OCI-LY7 (cell line): ENCODE results near the gene CIB4. TPM values are rescaled to one million over a fixed set of nuclear protein-coding genes. Genes with fewer than 3 reads are reported as not detected.
A peak's percentile ranks its signal among the peaks of the same experiment; 100 is the strongest.

Experiments used
- Bru-seq: library from RNA; stranded (reverse); fragments of 400-500 nt; gene quantifications from one replicate; lab custom pipeline; 2021; lab: Mats Ljungman, UMichigan
- BruChase-seq, 2 experiments: library from RNA; stranded (reverse); fragments of 400-500 nt; gene quantifications; one replicate each; lab custom pipeline; 2021; lab: Mats Ljungman, UMichigan
- BruUV-seq: library from RNA; stranded (reverse); fragments of 400-500 nt; replicated peaks from 2 replicates; lab custom pipeline; 2021; lab: Mats Ljungman, UMichigan
- CTCF ChIA-PET: fragments of 300-600 bp; sonication (Branson Sonifier 250); formaldehyde crosslinking; loops from one replicate; lab custom pipeline; 2022; ENCODE audit warnings: antibody characterized with exemption; ENCODE audit not compliant: unreplicated experiment; lab: Charles Lee
- POLR2A ChIA-PET: fragments of 300-600 bp; sonication (Branson Sonifier 250); formaldehyde crosslinking; loops from one replicate; lab custom pipeline; 2022; ENCODE audit warnings: antibody characterized with exemption; lab: Charles Lee
- DNase-seq: peaks from one replicate; pipeline ENCODE4 v3.0.0-alpha.2; 2015; ENCODE audit warnings: low spot score
- H2AFZ ChIP-seq: fragments of 200-600 bp; sonication (generic), shearing (Covaris generic); 2 replicates; pipeline ENCODE4 v1.6.1; 2014; ENCODE audit warnings: mild to moderate bottlenecking, antibody characterized with exemption, low read length, moderate library complexity
- H3K27ac ChIP-seq: fragments of 200-600 bp; sonication (generic); 2 replicates; pipeline ENCODE4 v1.5.1; 2014; ENCODE audit warnings: mixed run types, low read depth, mild to moderate bottlenecking, moderate library complexity, low read length, inconsistent platforms; ENCODE audit not compliant: poor library complexity, severe bottlenecking
- H3K36me3 ChIP-seq: fragments of 200-600 bp; sonication (generic); 2 replicates; pipeline ENCODE4 v1.6.1; 2014; ENCODE audit warnings: mild to moderate bottlenecking, antibody characterized with exemption, low read length, moderate library complexity, mixed read lengths; ENCODE audit not compliant: insufficient read depth
- H3K4me1 ChIP-seq: fragments of 200-600 bp; sonication (generic); 2 replicates; pipeline ENCODE4 v1.5.1; 2014; ENCODE audit warnings: mild to moderate bottlenecking, low read length; ENCODE audit not compliant: insufficient read depth, poor library complexity, severe bottlenecking
- H3K4me2 ChIP-seq: fragments of 200-600 bp; sonication (generic); 2 replicates; pipeline ENCODE4 v1.6.1; 2014; ENCODE audit warnings: mild to moderate bottlenecking, low read length
- H3K4me3 ChIP-seq: fragments of 200-600 bp; sonication (generic); 2 replicates; pipeline ENCODE4 v1.5.1; 2014; ENCODE audit warnings: mild to moderate bottlenecking, low read depth, low read length; ENCODE audit not compliant: poor library complexity, severe bottlenecking
- H3K79me2 ChIP-seq: fragments of 200-600 bp; sonication (generic); 2 replicates; pipeline ENCODE4 v1.6.1; 2016; ENCODE audit warnings: low read depth, mild to moderate bottlenecking, low read length, moderate library complexity, mixed read lengths; ENCODE audit not compliant: insufficient read depth
- H3K9me2 ChIP-seq: fragments of 200-600 bp; sonication (generic); 2 replicates; pipeline ENCODE4 v1.6.1; 2016; ENCODE audit warnings: mild to moderate bottlenecking, low read length, mixed read lengths; ENCODE audit not compliant: insufficient read depth
- H3K9me3 ChIP-seq: fragments of 200-600 bp; sonication (generic); 2 replicates; pipeline ENCODE4 v1.6.1; 2014; ENCODE audit warnings: mild to moderate bottlenecking, mixed run types, low read length, mixed read lengths
- H4K20me1 ChIP-seq: fragments of 200-600 bp; sonication (generic); 2 replicates; pipeline ENCODE4 v1.6.1; 2014; ENCODE audit warnings: mild to moderate bottlenecking, antibody characterized with exemption, low read length, moderate library complexity, mixed read lengths; ENCODE audit not compliant: insufficient read depth
- CTCF ChIP-seq: fragments of 200-600 bp; sonication (generic); conservative IDR thresholded peaks from 2 replicates; pipeline ENCODE4 v1.5.1; 2014; ENCODE audit warnings: mild to moderate bottlenecking, antibody characterized with exemption, low read length, moderate library complexity, mixed read lengths
- EZH2phosphoT487 ChIP-seq: fragments of 200-600 bp; sonication (generic); IDR thresholded peaks from 2 replicates; pipeline ENCODE4 v1.6.1; 2018; ENCODE audit warnings: low read depth, borderline replicate concordance, mild to moderate bottlenecking, mixed run types, antibody characterized with exemption, low read length, moderate library complexity, mixed read lengths
- intact Hi-C: fragments of 100-400 bp; cut with micrococcal nuclease; formaldehyde crosslinking; loops from one replicate; pipeline ENCODE4 v1.10.0; 2022; ENCODE audit not compliant: unreplicated experiment
- long read RNA-seq: library from polyadenylated mRNA; stranded (forward); transcript quantifications from one replicate; pipeline ENCODE4 v2.0.0, GENCODE V29; 2022
- total RNA-seq, 2 experiments: library from RNA; depleted of rRNA in 1 of 2; stranded (reverse); fragments of >200 nt in 1 of 2; shearing (Covaris generic) in 1 of 2; gene quantifications; 2 replicates each; pipeline ENCODE4 v1.2.3, GENCODE V29; 2014 to 2022

The CIB4 gene
- total RNA-seq (2014; rRNA removed; shearing (Covaris generic)) (not detected in 2 replicates), total RNA-seq (2022) (not detected in 2 replicates), Bru-seq, nascent RNA (not detected), BruChase-seq, experiment 1, labeled RNA remaining after a 6-hour chase (percentile 3 among the genes with signal in this experiment), BruChase-seq, experiment 2, labeled RNA remaining after a 2-hour chase (not detected)
- long read RNA-seq, result 0 reads

DNA sequence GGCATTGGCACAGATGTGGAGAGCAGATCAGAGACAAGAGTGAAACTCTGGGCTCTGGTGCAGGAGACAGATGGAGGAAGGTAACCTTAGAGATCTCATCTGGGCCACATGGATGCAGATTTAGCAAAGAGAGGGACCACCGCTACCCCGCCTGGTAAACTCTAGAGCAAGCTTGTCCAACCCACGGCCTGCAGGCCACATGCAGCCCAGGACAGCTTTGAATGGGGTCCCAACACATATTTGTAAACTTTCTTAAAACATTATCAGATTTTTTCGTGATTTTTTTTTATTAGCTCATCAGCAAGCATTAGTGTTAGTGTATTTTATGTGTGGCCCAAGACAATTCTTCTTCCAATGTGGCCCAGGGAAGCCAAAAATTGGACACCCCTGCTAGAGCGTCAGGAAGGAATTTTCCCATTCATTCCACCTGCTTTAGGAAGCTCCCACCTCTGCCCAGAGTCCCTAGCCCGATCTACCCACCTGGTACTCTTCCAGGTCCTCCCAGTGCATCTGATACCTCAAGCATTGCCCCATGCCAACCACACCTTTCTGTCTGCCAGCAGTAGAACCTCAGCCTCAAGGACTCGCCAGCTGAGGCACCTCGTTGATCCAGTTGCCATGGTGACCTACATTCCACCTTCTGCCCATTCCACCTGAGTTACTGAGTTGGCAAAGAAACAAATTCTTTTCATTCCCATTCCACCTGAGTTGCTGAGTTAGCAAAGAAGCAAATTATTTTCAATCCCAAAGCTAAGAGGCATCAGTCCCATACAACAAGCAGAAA, at the start of gene CIB4:
Gene CIB4, minus strand, starts transcription at position 586 of the 784 bp plus-strand sequence. Its CDS starts 52 bp downstream, at position 534.
- DNase-seq, result no peak
- H3K27ac ChIP-seq, result no peak within 1 kb of the TSS
- BruUV-seq, result no TSS peak
- intact Hi-C loops, result no loop called here
- no peaks in the 10 kb centered on the region for H4K20me1 ChIP-seq
- TF ChIP-seq CTCF (no peak), EZH2phosphoT487 (no peak)
- no peaks in the 10 kb centered on the region for H3K9me3 ChIP-seq
- H3K4me1 ChIP-seq, result no peaks in the 10 kb centered on the region
- no peaks in the 10 kb centered on the region for H3K36me3 ChIP-seq
- no peaks in the 10 kb centered on the region for H3K79me2 ChIP-seq
- H3K4me3 ChIP-seq, result no peak within 1 kb of the TSS
- H2AFZ ChIP-seq, result no peak within 1 kb of the TSS
- POLR2A ChIA-PET, result interaction anchor here (1.5 kb wide), 1 partner anchor 44 kb away, joined by 4 read pairs; no protein-coding TSS in a partner anchor
- CTCF ChIA-PET, result no interaction called here
- no peak within 1 kb of the TSS for H3K4me2 ChIP-seq
- H3K9me2 ChIP-seq, result no peaks in the 10 kb centered on the region

DNA sequence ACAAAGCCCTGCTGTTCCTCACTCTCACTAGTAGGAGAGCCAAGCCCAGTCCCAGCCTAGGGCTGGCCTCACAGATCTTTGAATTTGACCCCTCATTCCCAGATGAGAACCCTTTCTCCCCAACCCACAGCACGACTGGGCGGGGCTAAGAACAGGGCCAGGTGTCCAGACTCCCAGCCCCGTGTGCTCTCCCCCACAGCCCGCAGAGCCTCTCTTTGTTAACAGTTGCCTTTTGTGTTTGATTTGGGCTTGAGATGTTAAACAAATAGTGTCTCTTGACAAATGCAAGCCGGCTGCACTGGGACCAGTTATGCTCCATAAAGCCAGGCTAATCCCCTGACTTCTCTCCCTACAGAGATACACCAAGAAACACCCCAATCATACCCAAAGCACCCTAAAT, 46.6 kb upstream of the CIB4 start:
- no TSS peak for BruUV-seq
- ChIA-PET CTCF (no interaction called here), POLR2A (no interaction called here)
- Histone ChIP-seq H4K20me1 (no peaks in the 10 kb centered on the region), H3K4me3 (no peak overlapping the region), H3K4me1 (no peaks in the 10 kb centered on the region), H3K27ac (no peak overlapping the region), H3K9me3 (no peaks in the 10 kb centered on the region), H3K4me2 (no peak overlapping the region), H3K36me3 (no peaks in the 10 kb centered on the region), H3K9me2 (no peaks in the 10 kb centered on the region), H2AFZ (no peak overlapping the region), H3K79me2 (no peaks in the 10 kb centered on the region)
- DNase-seq, result no peak
- TF ChIP-seq CTCF, result no peak
- no peak for TF ChIP-seq EZH2phosphoT487
- intact Hi-C loops, result no loop called here
